K562 (cell line): ENCODE data around the gene OTOP3. TPM values are rescaled to one million over a fixed set of nuclear protein-coding genes. Genes with fewer than 3 reads are reported as not detected.

Experiments
- ATF7 ChIP-seq: fragments of 450-650 bp; IDR thresholded peaks from 2 replicates; pipeline ENCODE4 v1.7.1; 2014; ENCODE audit warnings: mild to moderate bottlenecking, moderate library complexity
- C11orf30 ChIP-seq: fragments of 450-650 bp; IDR thresholded peaks from 2 replicates; pipeline ENCODE4 v1.6.1; 2016; ENCODE audit warnings: low read depth, mild to moderate bottlenecking
- CBFA2T3 ChIP-seq: fragments of 450-650 bp; IDR thresholded peaks from 2 replicates; pipeline ENCODE4 v1.6.1; 2017
- CREBBP ChIP-seq: IDR thresholded peaks from one replicate; pipeline ENCODE4 v1.6.1; 2012; ENCODE audit warnings: low read depth, mild to moderate bottlenecking, control low read depth, inconsistent platforms, low read length
- CXXC5 ChIP-seq: fragments of 250-450 bp; sonication (Bioruptor Pico); IDR thresholded peaks from 2 replicates; pipeline ENCODE4 v1.8.0; 2022; ENCODE audit warnings: inconsistent platforms, mild to moderate bottlenecking, moderate library complexity
- DPF2 ChIP-seq: fragments of 450-650 bp; IDR thresholded peaks from 2 replicates; pipeline ENCODE4 v1.6.1; 2016
- ERF ChIP-seq: fragments of 450-650 bp; formaldehyde crosslinking; IDR thresholded peaks from 2 replicates; pipeline ENCODE4 v1.4.0; 2020; ENCODE audit warnings: mild to moderate bottlenecking, mixed read lengths
- HDGF ChIP-seq: fragments of 450-650 bp; IDR thresholded peaks from 2 replicates; pipeline ENCODE4 v1.6.1; 2016
- KLF13 ChIP-seq: fragments of 450-650 bp; IDR thresholded peaks from 2 replicates; pipeline ENCODE4 v1.6.1; 2016; ENCODE audit warnings: missing genetic modification characterization, low read depth, mild to moderate bottlenecking, missing compliant biosample characterization, moderate library complexity, borderline replicate concordance
- KLF6 ChIP-seq: fragments of 250-450 bp; sonication (Bioruptor Pico); IDR thresholded peaks from 2 replicates; pipeline ENCODE4 v1.4.0; 2020; ENCODE audit warnings: mild to moderate bottlenecking, moderate library complexity, borderline replicate concordance
- MAZ ChIP-seq, 2 experiments: fragments of 450-650 bp in 1 of 2; sonication (generic) in 1 of 2; formaldehyde crosslinking; IDR thresholded peaks in 1 of 2; conservative IDR thresholded peaks in 1 of 2; 2 replicates each; pipeline versions ENCODE4 v1.4.0 to v1.5.0; 2020; ENCODE audit warnings: mild to moderate bottlenecking in 1 of 2, missing genetic modification reagents in 1 of 2
- MYC ChIP-seq, 2 experiments: fragments of 250-450 bp in 1 of 2; sonication (Bioruptor Pico) in 1 of 2; IDR thresholded peaks; 2 replicates each; pipeline versions ENCODE4 v1.5.1 to v1.6.1; 2012 to 2021; ENCODE audit warnings: low read depth in 2 of 2, borderline replicate concordance in 1 of 2, improper control_type of control experiment in 1 of 2, low read length in 1 of 2, mild to moderate bottlenecking in 1 of 2, moderate library complexity in 1 of 2
- NRF1 ChIP-seq, 2 experiments: fragments of 450-650 bp; IDR thresholded peaks in 1 of 2; conservative IDR thresholded peaks in 1 of 2; 2 replicates each; pipeline ENCODE4 v1.6.1; 2014; ENCODE audit warnings: mild to moderate bottlenecking in 2 of 2
- PURB ChIP-seq: sonication (generic); formaldehyde crosslinking; IDR thresholded peaks from 2 replicates; pipeline ENCODE4 v1.9.0; 2021; ENCODE audit warnings: low read depth, mild to moderate bottlenecking, missing genetic modification reagents
- RAD21 ChIP-seq, 2 experiments: fragments of 250-450 bp in 1 of 2; fragments of 450-650 bp in 1 of 2; sonication (Bioruptor Pico) in 1 of 2; formaldehyde crosslinking in 1 of 2; IDR thresholded peaks in 1 of 2; conservative IDR thresholded peaks in 1 of 2; 2 replicates each; pipeline versions ENCODE4 v1.4.0 to v1.8.0; 2020 to 2022; ENCODE audit warnings: mild to moderate bottlenecking in 2 of 2, moderate library complexity in 1 of 2
- U2AF2 ChIP-seq: fragments of 200-400 bp; formaldehyde crosslinking; optimal IDR thresholded peaks from 2 replicates; pipeline ENCODE3; 2017; ENCODE audit warnings: low read depth, mild to moderate bottlenecking, low read length
- ZBTB12 ChIP-seq: fragments of 250-450 bp; sonication (Bioruptor Pico); IDR thresholded peaks from 2 replicates; pipeline ENCODE4 v1.4.0; 2020
- ZBTB17 ChIP-seq: fragments of 450-650 bp; formaldehyde crosslinking; IDR thresholded peaks from 2 replicates; pipeline ENCODE4 v1.4.0; 2020; ENCODE audit warnings: mild to moderate bottlenecking
- ZEB2 ChIP-seq: fragments of 450-650 bp; IDR thresholded peaks from 2 replicates; pipeline ENCODE4 v1.6.1; 2016
- ZFP30 ChIP-seq: fragments of 250-450 bp; sonication (Bioruptor Pico); IDR thresholded peaks from 2 replicates; pipeline ENCODE4 v1.8.0; 2022; ENCODE audit warnings: moderate library complexity, mild to moderate bottlenecking, inconsistent platforms, borderline replicate concordance
- ZFX ChIP-seq: sonication (generic); formaldehyde crosslinking; IDR thresholded peaks from 2 replicates; pipeline ENCODE4 v1.8.0; 2022; ENCODE audit warnings: mild to moderate bottlenecking, missing genetic modification reagents, moderate library complexity
- ZNF232 ChIP-seq: sonication (generic); formaldehyde crosslinking; IDR thresholded peaks from 2 replicates; pipeline ENCODE4 v1.8.0; 2022; ENCODE audit warnings: mild to moderate bottlenecking, missing genetic modification reagents
- ZNF589 ChIP-seq: fragments of 200-800 bp; sonication (Bioruptor generic); IDR thresholded peaks from 2 replicates; pipeline ENCODE4 v1.6.1; 2016; ENCODE audit warnings: low read depth, missing genetic modification characterization, missing compliant biosample characterization
- ZNF766 ChIP-seq: fragments of 200-800 bp; sonication (Bioruptor generic); conservative IDR thresholded peaks from 2 replicates; pipeline ENCODE4 v1.6.1; 2016; ENCODE audit warnings: missing genetic modification characterization, missing compliant biosample characterization
- polyA plus RNA-seq, 8 experiments: library from polyadenylated mRNA; depleted of rRNA in 4 of 8; stranded (reverse) in 5 of 8; unstranded in 3 of 8; fragments of >200 nt; fragmentation: Nextera tagmentation in 2 of 8; fragmentation: Illumina TruSeq in 1 of 8; extraction: Ambion mirVana in 2 of 8; extraction: Trizol in 1 of 8; gene quantifications; 2 replicates each; pipeline versions ENCODE4 v1.2.1 to v1.2.3, GENCODE V29; 2011 to 2014; ENCODE audit warnings: inconsistent platforms in 1 of 8, missing spikeins in 1 of 8
- total RNA-seq, 7 experiments: library from RNA; depleted of rRNA in 6 of 7; stranded (reverse); fragments of >200 nt in 6 of 7; fragmentation: Illumina TruSeq in 2 of 7; extraction: Trizol in 2 of 7; gene quantifications; 2 replicates each; pipeline versions ENCODE4 v1.2.1 to v1.2.3, GENCODE V29; 2011 to 2021; ENCODE audit warnings: low replicate concordance in 1 of 7
- TF ChIP-seq, protein P1 (sequence below), 2 experiments: fragments of 250-450 bp in 1 of 2; fragments of 450-650 bp in 1 of 2; sonication (Bioruptor Pico) in 1 of 2; IDR thresholded peaks; 2 replicates each; pipeline versions ENCODE4 v1.6.1 to v1.8.0; 2016 to 2021; ENCODE audit warnings: mild to moderate bottlenecking in 2 of 2, moderate library complexity in 2 of 2, missing compliant biosample characterization in 1 of 2, missing genetic modification characterization in 1 of 2
- TF ChIP-seq, protein P2 (sequence below): fragments of 250-450 bp; sonication (Bioruptor Pico); IDR thresholded peaks from 2 replicates; pipeline ENCODE4 v1.4.0; 2020; ENCODE audit warnings: mild to moderate bottlenecking

Gene OTOP3
- total and polyA plus RNA-seq, 9 of the 15 experiments (the other 6 are each of a cell fraction or from before 2014, with no cell fraction given): not detected

- TF ChIP-seq, protein P1, sequence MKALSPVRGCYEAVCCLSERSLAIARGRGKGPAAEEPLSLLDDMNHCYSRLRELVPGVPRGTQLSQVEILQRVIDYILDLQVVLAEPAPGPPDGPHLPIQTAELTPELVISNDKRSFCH (CRISPR knock-in tag; IDR thresholded peaks at IDR 0.05): no peak
- TF ChIP-seq, protein P1 (tag; IDR thresholded peaks at IDR 0.05): peak; percentile 93
- TF ChIP-seq DPF2: peak; percentile 85
- 0 out of 2 replicates have a peak, but pooled peaks have one; percentile 24 for TF ChIP-seq ERF (CRISPR knock-in tag)
- peak; percentile 90 for TF ChIP-seq ZFX (CRISPR knock-in tag)
- 0 out of 2 replicates have a peak, but pooled peaks have one; percentile 28 for TF ChIP-seq ZNF589
- TF ChIP-seq U2AF2: no peak
- TF ChIP-seq C11orf30: peak; percentile 26; the same call in 1 of the 2 replicates
- peak; percentile 87 for TF ChIP-seq MYC (IDR thresholded peaks at IDR 0.05; ENCODE audit: low read depth, low read length)
- no peak for TF ChIP-seq MYC (CRISPR knock-in tag; IDR thresholded peaks at IDR 0.05; ENCODE audit: borderline replicate concordance, low read depth)
- peak; percentile 46; the same call in 1 of the 2 replicates for TF ChIP-seq ZEB2
- TF ChIP-seq PURB (CRISPR knock-in tag): no peak
- no peak for TF ChIP-seq HDGF
- TF ChIP-seq ZNF766: 0 out of 2 replicates have a peak, but pooled peaks have one; percentile 22
- peak; percentile 65 for TF ChIP-seq ZBTB12 (CRISPR knock-in tag)
- TF ChIP-seq ZNF232: no peak
- TF ChIP-seq, protein P2, sequence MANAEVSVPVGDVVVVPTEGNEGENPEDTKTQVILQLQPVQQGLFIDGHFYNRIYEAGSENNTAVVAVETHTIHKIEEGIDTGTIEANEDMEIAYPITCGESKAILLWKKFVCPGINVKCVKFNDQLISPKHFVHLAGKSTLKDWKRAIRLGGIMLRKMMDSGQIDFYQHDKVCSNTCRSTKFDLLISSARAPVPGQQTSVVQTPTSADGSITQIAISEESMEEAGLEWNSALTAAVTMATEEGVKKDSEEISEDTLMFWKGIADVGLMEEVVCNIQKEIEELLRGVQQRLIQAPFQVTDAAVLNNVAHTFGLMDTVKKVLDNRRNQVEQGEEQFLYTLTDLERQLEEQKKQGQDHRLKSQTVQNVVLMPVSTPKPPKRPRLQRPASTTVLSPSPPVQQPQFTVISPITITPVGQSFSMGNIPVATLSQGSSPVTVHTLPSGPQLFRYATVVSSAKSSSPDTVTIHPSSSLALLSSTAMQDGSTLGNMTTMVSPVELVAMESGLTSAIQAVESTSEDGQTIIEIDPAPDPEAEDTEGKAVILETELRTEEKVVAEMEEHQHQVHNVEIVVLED (CRISPR knock-in tag): peak; percentile 46
- TF ChIP-seq RAD21 (CRISPR knock-in tag; conservative IDR thresholded peaks at IDR 0.05 in 1 of 2, IDR thresholded peaks at IDR 0.05 in 1 of 2): peak in 1 of 2 experiments; percentile 16; a peak in 1 of 4 replicates
- TF ChIP-seq ATF7: peak; percentile 99
- TF ChIP-seq CBFA2T3: peak; percentile 52; the same call in 1 of the 2 replicates
- TF ChIP-seq ZFP30 (CRISPR knock-in tag): no peak
- TF ChIP-seq CXXC5 (CRISPR knock-in tag): peak; percentile 96
- TF ChIP-seq ZBTB17: peak; percentile 90
- peak; percentile 89 to 91 for TF ChIP-seq NRF1 (conservative IDR thresholded peaks at IDR 0.05 in 1 of 2, IDR thresholded peaks at IDR 0.05 in 1 of 2)
- no peak for TF ChIP-seq CREBBP
- TF ChIP-seq KLF13 (tag): 0 out of 2 replicates have a peak, but pooled peaks have one; percentile 14
- TF ChIP-seq KLF6 (CRISPR knock-in tag): peak; percentile 63; the same call in 1 of the 2 replicates
- peak; percentile 91 to 95 for TF ChIP-seq MAZ (CRISPR knock-in tag; conservative IDR thresholded peaks at IDR 0.05 in 1 of 2, IDR thresholded peaks at IDR 0.05 in 1 of 2)
Observed at GRCh38 chr17:74981979-74982662, 46.4 kb downstream of the OTOP3 start (continued).
